Endothelial cell of umbilical vein (primary cell): ENCODE data around the gene TMEM186.

Source experiments
- EZH2 ChIP-seq: IDR thresholded peaks from 2 replicates; pipeline ENCODE4 v1.6.1; 2012; ENCODE audit warnings: borderline replicate concordance, low read depth, mild to moderate bottlenecking, moderate library complexity, low read length, inconsistent platforms; ENCODE audit not compliant: severe bottlenecking
- JUN ChIP-seq: IDR thresholded peaks from 2 replicates; pipeline ENCODE4 v1.6.1; 2011; ENCODE audit warnings: borderline replicate concordance, low read depth; ENCODE audit not compliant: insufficient read length, insufficient read depth
- POLR2A ChIP-seq: IDR thresholded peaks from 2 replicates; pipeline ENCODE4 v1.6.1; 2012; ENCODE audit warnings: low read depth, mild to moderate bottlenecking, control low read depth, low read length
- POLR2AphosphoS5 ChIP-seq: IDR thresholded peaks from 2 replicates; pipeline ENCODE4 v1.6.1; 2012; ENCODE audit warnings: low read depth, mild to moderate bottlenecking, control low read depth, low read length, moderate library complexity; ENCODE audit not compliant: insufficient read depth
- TF ChIP-seq, protein P1 (sequence below), 2 donors: IDR thresholded peaks; 1 replicate in 1 of 2; 2 replicates in 1 of 2; pipeline ENCODE4 v1.5.1; 2011; ENCODE audit warnings: low read length in 2 of 2, mild to moderate bottlenecking in 2 of 2, moderate library complexity in 2 of 2, control low read depth in 1 of 2, inconsistent platforms in 1 of 2, low read depth in 1 of 2; ENCODE audit not compliant: insufficient read depth in 1 of 2; ENCODE audit errors: extremely low read depth in 1 of 2

DNA sequence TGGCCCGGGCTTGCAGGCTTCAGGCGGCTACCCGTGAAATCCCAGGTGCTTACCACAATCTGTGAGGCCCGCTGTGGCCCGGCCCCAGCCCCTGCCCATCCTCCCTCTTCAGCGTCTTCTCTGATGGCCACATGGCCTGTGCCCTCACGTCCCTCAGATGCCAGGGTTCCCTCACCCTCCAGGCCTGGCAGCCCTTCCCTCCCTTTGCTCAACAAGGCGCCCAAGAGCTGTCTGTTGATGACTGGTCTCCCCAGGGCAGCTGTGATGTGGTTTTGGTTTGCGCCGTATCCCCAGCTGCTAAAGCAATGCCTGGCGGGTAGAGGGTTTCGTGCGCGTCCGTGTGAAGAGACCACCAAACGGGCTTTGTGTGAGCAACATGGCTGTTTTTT, 35.3 kb upstream of the TMEM186 start:
- TF ChIP-seq, protein P1, sequence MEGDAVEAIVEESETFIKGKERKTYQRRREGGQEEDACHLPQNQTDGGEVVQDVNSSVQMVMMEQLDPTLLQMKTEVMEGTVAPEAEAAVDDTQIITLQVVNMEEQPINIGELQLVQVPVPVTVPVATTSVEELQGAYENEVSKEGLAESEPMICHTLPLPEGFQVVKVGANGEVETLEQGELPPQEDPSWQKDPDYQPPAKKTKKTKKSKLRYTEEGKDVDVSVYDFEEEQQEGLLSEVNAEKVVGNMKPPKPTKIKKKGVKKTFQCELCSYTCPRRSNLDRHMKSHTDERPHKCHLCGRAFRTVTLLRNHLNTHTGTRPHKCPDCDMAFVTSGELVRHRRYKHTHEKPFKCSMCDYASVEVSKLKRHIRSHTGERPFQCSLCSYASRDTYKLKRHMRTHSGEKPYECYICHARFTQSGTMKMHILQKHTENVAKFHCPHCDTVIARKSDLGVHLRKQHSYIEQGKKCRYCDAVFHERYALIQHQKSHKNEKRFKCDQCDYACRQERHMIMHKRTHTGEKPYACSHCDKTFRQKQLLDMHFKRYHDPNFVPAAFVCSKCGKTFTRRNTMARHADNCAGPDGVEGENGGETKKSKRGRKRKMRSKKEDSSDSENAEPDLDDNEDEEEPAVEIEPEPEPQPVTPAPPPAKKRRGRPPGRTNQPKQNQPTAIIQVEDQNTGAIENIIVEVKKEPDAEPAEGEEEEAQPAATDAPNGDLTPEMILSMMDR (IDR thresholded peaks at IDR 0.05; ENCODE audit: extremely low read depth in 1 of 2, insufficient read depth in 1 of 2, low read depth in 1 of 2, low read length in 2 of 2): no peak
- TF ChIP-seq EZH2: no peak
- no peak for TF ChIP-seq JUN
- TF ChIP-seq POLR2AphosphoS5: no peak
- TF ChIP-seq POLR2A: no peak
